GM04504 (cell line): Measurements from ENCODE around the gene KRTAP4-7.
"Not testable (repeated sequence)": the region's sequence is repeated elsewhere in the genome, so short reads cannot be mapped to it uniquely, and the experiment has no call there.

Experiments
- DNase-seq: peaks from one replicate; pipeline ENCODE4 v3.0.0-alpha.2; 2012; ENCODE audit warnings: low read depth

KRTAP4-7 gene

DNA sequence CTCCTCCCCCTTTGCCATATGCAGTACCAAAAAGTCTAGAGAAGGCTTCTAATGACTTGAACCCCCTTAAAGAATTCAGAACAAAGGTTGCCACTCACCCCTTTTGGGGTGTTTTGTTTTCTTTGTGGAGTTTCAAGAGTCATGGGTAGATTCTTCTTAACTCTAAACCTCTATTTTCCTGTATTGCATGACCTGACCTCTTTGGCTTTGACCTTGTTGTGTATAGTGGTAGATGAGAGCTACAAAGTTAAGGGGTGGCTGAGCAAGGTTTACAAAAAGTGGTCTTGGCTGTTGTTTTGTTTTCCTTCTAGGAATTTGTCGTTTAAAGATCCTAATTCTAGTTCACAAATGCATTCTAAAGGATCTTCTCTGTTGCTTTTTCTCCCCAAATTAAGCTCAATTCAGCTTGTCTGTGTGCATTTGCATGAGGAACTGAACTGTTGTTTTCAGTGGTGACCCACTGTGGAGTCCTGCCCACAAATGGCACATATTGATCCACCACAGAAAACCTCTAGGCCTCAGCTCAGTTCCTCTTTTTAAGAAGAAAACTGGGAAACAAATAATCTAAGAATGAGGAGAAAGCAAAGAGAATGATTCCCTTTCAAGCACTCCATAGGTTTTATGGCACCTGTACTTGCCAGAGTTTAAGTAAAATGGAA, 24.9 kb downstream of the KRTAP4-7 start:
- not testable (repeated sequence) for DNase-seq

DNA sequence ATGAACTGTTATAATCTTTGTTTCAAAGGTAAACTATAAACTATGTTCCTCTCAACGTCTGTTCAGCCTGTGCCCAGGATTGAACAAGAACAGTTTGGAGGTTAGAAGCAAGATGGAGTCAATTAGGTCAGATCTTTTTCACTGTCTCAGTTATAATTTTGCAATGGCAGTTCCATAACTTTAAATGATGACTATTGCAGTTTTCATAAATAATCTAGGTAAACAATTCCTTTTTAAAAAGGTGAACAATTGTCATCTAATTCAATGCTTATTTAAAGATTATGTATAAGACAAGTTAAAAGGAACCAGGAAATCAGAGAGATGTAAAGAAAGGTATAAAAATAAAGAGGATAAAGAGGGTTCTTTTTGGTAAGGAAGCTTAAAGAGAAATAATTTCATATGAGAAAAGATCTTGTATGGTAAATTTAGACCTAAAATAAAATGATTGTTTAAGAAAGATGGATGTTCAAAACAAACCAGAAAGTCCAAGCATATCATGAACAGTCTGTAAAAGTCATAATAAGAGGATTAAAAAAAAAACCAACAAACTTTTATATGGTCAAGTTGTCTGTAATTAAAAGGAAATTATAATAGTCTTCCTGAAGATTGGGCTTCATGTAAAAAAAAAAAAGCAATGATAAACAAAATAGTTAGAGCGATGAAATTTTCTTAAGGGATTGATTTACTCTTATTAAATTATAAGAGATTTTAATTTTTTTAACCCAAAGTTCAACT, 27.4 kb downstream of the KRTAP4-7 start:
- no peak for DNase-seq

DNA sequence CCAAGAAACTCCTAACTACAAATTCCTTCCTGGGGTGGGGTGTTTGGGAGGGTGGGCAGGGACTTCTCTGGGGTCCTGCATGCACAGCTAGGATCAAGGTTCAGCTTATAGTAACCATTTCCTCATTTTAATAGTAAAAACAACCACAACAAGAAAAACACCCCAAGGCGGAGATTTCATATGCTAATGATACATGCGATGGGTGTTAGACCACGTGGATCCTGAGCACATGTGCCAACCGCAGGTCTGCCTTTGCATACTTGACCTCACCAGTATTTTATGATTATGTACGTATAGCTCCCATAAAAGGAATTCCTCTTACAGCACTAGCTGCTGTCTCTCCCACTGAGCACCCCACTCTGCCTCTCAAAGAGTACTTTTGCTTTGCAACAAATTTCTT, 32.3 kb downstream of the KRTAP4-7 start:
- DNase-seq = no peak

DNA sequence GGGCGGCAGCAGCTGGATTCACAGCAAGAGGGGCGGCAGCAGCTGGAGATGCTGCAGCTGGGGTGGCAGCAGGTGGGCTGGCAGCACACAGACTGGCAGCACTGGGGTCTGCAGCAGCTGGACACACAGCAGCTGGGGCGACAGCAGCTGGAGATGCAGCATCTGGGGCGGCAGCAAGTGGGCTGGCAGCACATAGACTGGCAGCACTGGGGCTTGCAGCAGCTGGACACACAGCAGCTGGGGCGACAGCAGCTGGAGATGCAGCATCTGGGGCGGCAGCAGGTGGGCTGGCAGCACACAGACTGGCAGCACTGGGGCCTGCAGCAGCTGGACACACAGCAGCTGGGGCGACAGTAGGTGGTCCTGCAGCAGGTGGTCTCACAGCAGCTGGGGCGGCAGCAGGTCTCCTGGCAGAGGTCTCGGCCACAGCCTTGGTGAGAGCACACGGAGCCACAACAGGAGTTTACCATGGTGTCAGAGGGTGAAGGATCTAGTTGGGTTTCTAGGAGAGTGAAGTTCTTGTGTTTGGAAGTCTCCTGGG, 34.0 kb downstream of the KRTAP4-7 start, which contains the start of gene KRTAP4-11:
KRTAP4-11 (minus strand) TSS at position 528 of the 541 bp plus-strand sequence; CDS start at position 470, 58 bp downstream.
- not testable (repeated sequence) for DNase-seq

DNA sequence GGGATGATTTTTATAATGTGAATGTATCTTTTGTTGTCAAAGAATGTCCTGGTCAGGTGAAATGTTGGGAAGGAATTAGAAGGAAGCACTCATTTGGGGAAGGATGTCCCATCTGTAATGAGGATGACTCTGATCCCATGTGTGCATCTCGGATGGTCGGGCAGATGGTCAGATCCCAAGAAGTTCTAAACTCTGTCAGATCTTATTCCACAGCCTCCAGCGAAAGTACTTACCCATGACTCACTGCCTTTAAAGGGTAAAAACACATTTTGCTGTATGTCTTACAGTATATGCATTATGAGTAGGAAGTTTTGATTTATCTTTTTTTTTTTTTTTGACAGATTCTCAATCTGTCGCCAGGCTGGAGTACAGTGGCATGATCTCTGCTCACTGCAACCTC, 34.8 kb downstream of the KRTAP4-7 start:
- DNase-seq = no peak

DNA sequence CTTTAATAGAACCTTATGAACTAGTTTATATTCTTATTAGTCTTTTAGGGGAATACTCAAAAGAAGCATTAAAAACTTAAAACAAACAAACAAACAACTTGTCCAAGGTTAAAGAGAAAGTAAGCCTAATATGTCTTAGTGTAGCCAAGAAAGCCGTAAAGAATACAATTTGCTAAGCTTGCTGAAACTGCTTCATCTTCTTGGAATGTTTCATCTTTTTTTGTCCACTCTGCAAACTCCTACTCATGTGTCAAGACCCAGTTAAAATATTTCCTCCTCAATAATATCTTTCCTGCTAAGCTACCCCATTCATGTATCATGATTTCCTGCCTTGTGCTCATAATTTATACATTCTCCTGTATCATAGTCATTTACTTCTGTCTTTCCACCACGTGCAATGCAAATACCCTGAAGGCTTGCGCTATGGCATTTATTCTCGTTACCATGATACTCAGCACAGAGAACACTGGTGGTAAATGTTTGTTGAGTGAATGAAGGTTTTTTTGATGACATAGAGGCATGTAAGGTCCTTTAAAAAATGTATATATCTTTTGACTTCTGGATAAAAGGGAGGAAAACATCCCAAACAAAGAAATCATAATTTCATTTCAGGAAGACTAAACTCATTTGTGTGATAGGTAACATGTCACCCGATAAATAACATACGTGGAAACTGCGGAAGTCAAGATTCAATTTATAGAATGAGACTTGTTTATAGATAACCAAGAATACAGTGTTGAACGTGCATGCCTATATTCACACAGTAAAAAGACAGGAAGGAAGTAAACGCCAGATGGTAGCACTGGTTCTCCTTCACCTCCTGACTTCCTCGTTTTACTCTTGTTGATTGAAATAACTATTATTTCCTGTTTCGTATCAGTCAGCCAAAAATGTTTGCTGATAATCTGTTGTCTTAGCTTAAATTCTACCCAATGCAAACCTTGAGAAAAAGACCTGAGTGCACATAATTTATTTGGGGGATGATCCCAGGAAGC, 36.0 kb downstream of the KRTAP4-7 start:
- DNase-seq = not testable (repeated sequence)

DNA sequence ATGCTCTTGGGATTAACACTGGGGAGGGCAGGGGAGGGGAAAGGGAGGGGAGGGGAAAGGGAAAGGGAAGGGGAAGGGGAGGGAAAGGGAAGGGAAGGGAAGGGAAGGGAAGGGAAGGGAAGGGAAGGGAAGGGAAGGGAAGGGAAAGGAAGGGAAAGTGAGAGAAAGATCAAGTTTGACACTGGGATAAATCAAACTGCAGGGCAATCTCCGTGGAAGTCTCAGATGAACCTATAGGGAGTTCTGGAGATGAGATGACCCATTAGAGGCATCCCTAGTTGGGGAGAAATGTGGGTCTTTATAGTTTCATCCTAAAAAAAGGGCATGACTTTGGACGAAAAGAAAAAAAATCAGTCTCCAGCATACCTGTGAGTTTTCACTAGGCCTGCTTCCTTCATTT, 37.8 kb downstream of the KRTAP4-7 start:
- DNase-seq = no peak

DNA sequence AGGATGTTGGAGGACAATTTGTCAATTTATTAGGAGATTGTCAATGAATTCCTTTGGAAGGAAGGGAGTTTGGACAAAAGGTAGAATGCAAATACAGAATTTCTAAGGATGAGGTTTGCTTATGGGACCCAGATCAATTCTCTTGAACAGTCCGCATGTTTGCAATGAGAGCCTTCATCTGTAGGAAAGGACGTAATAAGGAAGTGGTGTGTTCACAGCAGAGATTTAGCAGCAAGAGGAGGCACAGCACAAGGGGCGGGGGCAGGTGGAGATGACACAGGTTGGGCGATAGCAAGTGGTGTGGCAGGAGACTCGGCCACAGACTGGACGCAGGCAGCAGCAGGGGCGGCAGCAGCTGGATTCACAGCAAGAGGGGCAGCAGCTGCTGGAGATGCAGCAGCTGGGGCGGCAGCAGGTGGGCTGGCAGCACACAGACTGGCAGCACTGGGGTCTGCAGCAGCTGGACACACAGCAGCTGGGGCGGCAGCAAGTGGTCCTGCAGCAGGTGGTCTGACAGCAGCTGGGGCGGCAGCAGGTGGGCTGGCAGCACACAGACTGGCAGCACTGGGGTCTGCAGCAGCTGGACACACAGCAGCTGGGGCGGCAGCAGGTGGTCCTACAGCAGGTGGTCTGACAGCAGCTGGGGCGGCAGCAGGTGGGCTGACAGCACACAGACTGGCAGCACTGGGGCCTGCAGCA, 39.5 kb downstream of the KRTAP4-7 start:
- not testable (repeated sequence) for DNase-seq

DNA sequence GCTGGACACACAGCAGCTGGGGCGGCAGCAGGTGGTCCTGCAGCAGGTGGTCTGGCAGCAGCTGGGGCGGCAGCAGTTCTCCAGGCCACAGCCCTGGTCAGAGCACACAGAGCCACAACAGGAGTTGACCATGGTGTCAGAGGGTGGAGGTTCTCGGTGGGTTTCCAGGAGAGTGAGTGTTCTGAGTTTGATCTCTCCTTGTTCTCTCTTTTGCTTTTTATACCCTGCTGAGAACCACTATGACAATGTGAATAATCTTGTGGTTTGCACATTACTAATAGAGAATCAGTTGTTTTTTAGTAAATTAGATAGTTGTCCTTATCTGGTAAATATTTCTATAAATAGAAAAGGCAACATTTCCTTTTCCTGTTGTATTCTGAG, 40.0 kb downstream of the KRTAP4-7 start, which contains the start of gene KRTAP4-12:
KRTAP4-12 (minus strand) TSS at position 192 of the 381 bp plus-strand sequence; CDS start at position 132, 60 bp downstream.
- not testable (repeated sequence) for DNase-seq

DNA sequence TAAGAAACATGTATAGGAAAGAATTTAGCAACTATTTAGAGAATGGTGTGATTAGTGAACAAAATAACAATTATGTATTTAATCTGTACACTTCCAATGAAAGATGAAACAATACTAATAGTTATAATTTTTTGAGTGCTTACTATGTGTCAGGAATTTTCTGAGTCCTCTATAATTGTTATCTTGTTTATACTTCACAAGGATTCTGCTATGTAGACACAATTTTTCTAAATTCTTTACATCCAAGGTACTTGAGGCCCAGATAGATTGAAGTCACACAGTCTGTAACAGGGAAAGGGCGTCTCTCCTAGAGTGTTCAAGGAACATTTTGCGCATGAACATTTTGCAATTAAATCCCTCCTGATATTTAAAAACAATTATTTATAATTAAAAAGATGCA, 41.1 kb downstream of the KRTAP4-7 start:
- DNase-seq = no peak

DNA sequence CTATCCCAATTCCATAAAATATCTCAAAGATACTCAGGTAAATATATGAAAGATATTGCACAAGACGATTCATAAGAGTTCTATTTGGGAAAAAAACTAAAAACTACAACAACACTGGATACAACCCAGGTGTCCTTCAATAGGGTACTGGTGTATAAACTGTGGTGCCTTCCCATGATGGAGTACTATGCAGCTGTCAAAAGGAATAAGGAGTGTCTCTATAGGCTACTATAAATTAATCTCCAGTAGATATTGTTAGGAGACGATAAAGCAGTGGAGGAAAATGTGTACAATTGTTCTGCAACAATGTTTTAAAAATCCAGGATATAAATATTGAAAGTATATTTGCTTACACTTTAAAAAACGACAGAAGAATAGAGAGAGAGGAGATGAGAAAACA, 42.5 kb downstream of the KRTAP4-7 start:
- DNase-seq = no peak

DNA sequence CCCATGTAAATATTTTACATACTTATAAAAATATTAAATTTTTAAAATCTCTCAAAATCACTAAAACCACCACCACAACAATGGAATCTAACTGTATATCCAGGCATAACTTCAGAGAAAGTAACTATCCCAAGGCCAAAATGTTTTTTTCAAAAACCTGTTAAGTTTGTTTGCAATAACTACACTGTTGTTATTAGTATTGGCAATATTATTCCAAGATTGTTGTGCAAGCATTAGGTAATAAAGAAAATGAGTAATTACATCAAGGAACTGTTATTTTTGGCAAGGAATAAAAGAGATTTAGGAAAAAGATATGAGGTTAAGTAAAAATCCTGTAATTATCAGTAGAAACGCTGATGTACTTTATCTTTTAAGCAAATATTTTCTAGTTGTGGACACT, 43.4 kb downstream of the KRTAP4-7 start:
- no peak for DNase-seq

DNA sequence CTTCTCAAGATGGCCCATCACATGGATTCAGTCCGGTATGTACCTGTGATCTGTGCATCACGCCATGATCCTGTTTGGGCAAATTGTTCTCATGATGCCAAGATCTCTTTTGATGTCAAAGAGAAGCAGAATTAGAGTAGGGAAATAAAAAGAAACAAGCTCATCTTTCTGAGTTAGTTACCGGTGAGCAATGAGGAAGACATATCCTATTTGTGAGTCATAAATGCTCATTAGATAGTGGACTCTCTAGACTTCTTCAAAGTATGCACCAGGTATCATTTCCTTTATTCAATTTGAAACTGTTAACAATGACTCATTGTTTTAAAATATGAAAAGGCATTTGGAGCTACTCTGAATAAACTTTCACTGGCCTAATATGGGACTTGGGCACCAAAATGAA, 48.0 kb downstream of the KRTAP4-7 start:
- DNase-seq = no peak

DNA sequence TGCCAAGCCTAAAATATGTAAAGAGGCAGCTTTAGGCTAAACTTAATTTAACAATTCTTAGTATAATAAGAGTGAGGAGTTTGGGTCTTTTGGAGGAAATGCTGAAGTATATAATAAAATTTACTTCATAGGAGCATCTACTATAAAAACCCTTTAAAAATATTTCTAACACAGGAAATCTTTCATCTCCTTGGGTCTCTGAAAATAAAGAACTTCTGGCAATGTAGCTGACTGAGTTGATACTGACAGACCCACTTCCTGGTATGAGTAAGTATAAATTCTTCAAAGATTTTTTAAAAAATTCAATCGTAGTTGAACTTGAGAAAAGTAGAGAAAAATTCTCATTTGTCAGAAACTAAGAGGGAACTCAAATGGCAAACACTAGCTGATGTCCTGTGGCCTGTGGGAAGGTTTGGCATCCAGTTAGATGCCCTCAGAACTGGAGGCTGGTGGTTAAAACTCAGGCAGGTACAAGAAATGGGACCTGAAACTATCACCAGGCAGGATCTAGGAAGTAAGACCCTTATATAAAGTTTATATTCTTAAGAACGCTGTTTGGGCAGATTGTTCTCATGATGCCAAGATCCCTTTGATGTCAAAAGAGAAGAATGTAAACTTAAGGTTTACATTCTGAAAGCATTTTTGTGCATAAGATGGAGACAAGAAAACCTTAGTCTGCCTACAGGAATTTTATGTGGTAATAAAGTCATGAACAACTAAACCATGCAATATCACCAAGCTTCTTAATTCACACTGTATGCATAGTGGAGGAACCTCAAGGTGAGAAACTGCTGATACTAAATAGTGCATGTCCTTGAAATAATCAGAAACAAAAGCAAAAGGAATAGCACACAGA, 50.2 kb downstream of the KRTAP4-7 start:
- DNase-seq = no peak
